Left lung (tissue), 14 donors: Measurements from ENCODE around the gene FGF23. TPM values are rescaled to one million over a fixed set of nuclear protein-coding genes. Genes with fewer than 3 reads are reported as not detected.

Experiments used
- ATAC-seq: fragments of 200-7000 bp; cut with Tn5 transposase; one replicate; pipeline ENCODE4 v1.9.1; 2020; ENCODE audit warnings: moderate library complexity
- DNase-seq, 4 donors: peaks; one replicate each; pipeline ENCODE4 v3.0.0-alpha.2; 2013 to 2020
- H3K27ac ChIP-seq, 2 donors: fragments of 200-600 bp; sonication (generic) in 1 of 2; one replicate each; pipeline versions ENCODE4 v1.5.0 to v1.8.0; 2020 to 2021
- H3K27me3 ChIP-seq, 2 donors: fragments of 200-600 bp; sonication (generic) in 1 of 2; one replicate each; pipeline versions ENCODE4 v1.5.0 to v1.8.0; 2020 to 2021
- H3K36me3 ChIP-seq, 2 donors: fragments of 200-600 bp; sonication (generic) in 1 of 2; one replicate each; pipeline versions ENCODE4 v1.5.0 to v1.8.0; 2020 to 2021
- H3K4me1 ChIP-seq, 2 donors: fragments of 200-600 bp; one replicate each; pipeline ENCODE4 v1.8.0; 2021
- H3K4me3 ChIP-seq, 2 donors: fragments of 200-600 bp; sonication (generic) in 1 of 2; one replicate each; pipeline versions ENCODE4 v1.5.0 to v1.8.0; 2020 to 2021; ENCODE audit warnings: mild to moderate bottlenecking in 1 of 2
- H3K9me3 ChIP-seq, 2 donors: fragments of 200-600 bp; sonication (generic) in 1 of 2; one replicate each; pipeline versions ENCODE4 v1.5.0 to v1.8.0; 2020 to 2021
- CTCF ChIP-seq, 2 donors: fragments of 200-600 bp; sonication (generic) in 1 of 2; IDR thresholded peaks; one replicate each; pipeline versions ENCODE4 v1.5.0 to v1.8.0; 2021; ENCODE audit warnings: antibody characterized with exemption in 2 of 2
- intact Hi-C, 2 donors: fragments of 100-400 bp; cut with DNase I; formaldehyde crosslinking; loops; one replicate each; pipeline versions ENCODE4 v1.11.2 to v1.14.2; 2022
- long read RNA-seq, 12 donors: library from polyadenylated mRNA in 2 of 12; unstranded in 2 of 12; transcript quantifications; one replicate each; pipeline ENCODE4 v2.0.0 and lab custom pipeline, GENCODE V29; 2019 to 2026
- polyA plus RNA-seq, 6 donors: library from polyadenylated mRNA; unstranded; fragments of 120-200 nt; gene quantifications; one replicate each; pipeline ENCODE4 v1.2.1, GENCODE V29; 2013; ENCODE audit not compliant: insufficient read length in 6 of 6
- total RNA-seq, 2 donors: library from RNA; stranded (reverse); fragmentation: NEBNext Ultra II Directional; extraction: Animal tissue kit (Norgen Biotek cat#: 25700); gene quantifications; one replicate each; pipeline ENCODE4 v1.2.1, GENCODE V29; 2021
- donor health status: DM: no; HTN: yes; CAD: no.
- donor health status: DM: no; HTN: no; CAD: no.

FGF23 gene
- not detected for total RNA-seq
- under 1 TPM in 3 of 6 donors, not detected in 3; 0.04 to 0.12 (median 0.07) TPM for polyA plus RNA-seq
- long read RNA-seq, donor 1 = 0 reads
- long read RNA-seq, donor 2 = 0 reads
- long read RNA-seq, donor 3 = 0 reads
- long read RNA-seq, donor 4 = 0 reads
- long read RNA-seq, donor 5 = 0 reads
- long read RNA-seq, donor 6 = 0 reads
- long read RNA-seq, donor 7 = 0 reads
- long read RNA-seq, donor 8 = 0 reads
- long read RNA-seq, donor 9 = 0 reads
- long read RNA-seq, donor 10 = 0 reads
- long read RNA-seq, donor 11 = 0 reads
- long read RNA-seq, donor 12 = 0 reads

GRCh38 chr12:4379405-4379804 lies at the start of gene FGF23:
FGF23 (minus strand) TSS chr12:4379712; CDS start chr12:4379582, 130 bp downstream.
- no peaks in the 10 kb centered on the region for H3K36me3 ChIP-seq
- H3K9me3 ChIP-seq = no peaks in the 10 kb centered on the region
- no peak within 1 kb of the TSS for H3K27ac ChIP-seq
- TF ChIP-seq CTCF (IDR thresholded peaks at IDR 0.05) = no peak
- DNase-seq (peak in 1 of 4 donors; percentile 48), ATAC-seq (peak; percentile 73)
- intact Hi-C loops = no loop called here
- peaks cover 0 to 47% of the 10 kb centered on the region in 2 donors for H3K27me3 ChIP-seq
- H3K4me1 ChIP-seq = no peaks in the 10 kb centered on the region
- no peak within 1 kb of the TSS for H3K4me3 ChIP-seq

- H3K4me1 ChIP-seq = no peaks in the 10 kb centered on the region
- TF ChIP-seq CTCF (IDR thresholded peaks at IDR 0.05) = no peak
- no peak overlapping the region for H3K27ac ChIP-seq
- ATAC-seq (no peak), DNase-seq (peak in 2 of 4 donors; percentile 20 to 36)
- H3K4me3 ChIP-seq = no peak overlapping the region
- intact Hi-C loops = no loop called here
- H3K27me3 ChIP-seq = peaks cover 0 to 18% of the 10 kb centered on the region in 2 donors
- H3K36me3 ChIP-seq = no peaks in the 10 kb centered on the region
- no peaks in the 10 kb centered on the region for H3K9me3 ChIP-seq
Observed at GRCh38 chr12:4424422-4424821, 44.9 kb upstream of the FGF23 start.

- Histone ChIP-seq H3K27ac (no peak overlapping the region), H3K4me1 (no peaks in the 10 kb centered on the region), H3K4me3 (no peak overlapping the region), H3K9me3 (no peaks in the 10 kb centered on the region), H3K36me3 (no peaks in the 10 kb centered on the region), H3K27me3 (peaks cover 0 to 25% of the 10 kb centered on the region in 2 donors)
- no peak for ATAC-seq
- TF ChIP-seq CTCF (IDR thresholded peaks at IDR 0.05) = no peak
- intact Hi-C loops = no loop called here
- no peak for DNase-seq
Observed at GRCh38 chr12:4423528-4424195, 44.1 kb upstream of the FGF23 start.

GRCh38 chr12:4422985-4423384 lies 43.5 kb upstream of the FGF23 start:
- Histone ChIP-seq H3K4me1 (no peaks in the 10 kb centered on the region), H3K4me3 (no peak overlapping the region), H3K36me3 (no peaks in the 10 kb centered on the region), H3K9me3 (no peaks in the 10 kb centered on the region), H3K27me3 (peaks cover 0 to 32% of the 10 kb centered on the region in 2 donors), H3K27ac (no peak overlapping the region)
- ATAC-seq (no peak), DNase-seq (no peak)
- no peak for TF ChIP-seq CTCF (IDR thresholded peaks at IDR 0.05)
- intact Hi-C loops = no loop called here

- peak; percentile 49 for ATAC-seq
- intact Hi-C loops = no loop called here
- peak in 1 of 4 donors; percentile 18 for DNase-seq
Observed at GRCh38 chr12:4421590-4422031, 42.1 kb upstream of the FGF23 start.

More at GRCh38 chr12:4421590-4422031, 42.1 kb upstream of the FGF23 start:
- Histone ChIP-seq H3K36me3 (no peaks in the 10 kb centered on the region), H3K27ac (no peak overlapping the region), H3K4me3 (no peak overlapping the region), H3K4me1 (no peaks in the 10 kb centered on the region), H3K27me3 (peaks cover 0 to 35% of the 10 kb centered on the region in 2 donors), H3K9me3 (no peaks in the 10 kb centered on the region)
- TF ChIP-seq CTCF (IDR thresholded peaks at IDR 0.05) = peak; percentile 40 to 44
